B cell (primary cell): ENCODE data around the gene ELMO1. TPM values are rescaled to one million over a fixed set of nuclear protein-coding genes. Genes with fewer than 3 reads are reported as not detected.
A peak's percentile ranks its signal among the peaks of the same experiment; 100 is the strongest.

Experiments used
- ATAC-seq: fragments of 200-7000 bp; cut with Tn5 transposase; one replicate; pipeline ENCODE4 v1.10.0; 2021; ENCODE audit warnings: low read depth, mild to moderate bottlenecking, moderate number of reproducible peaks, moderate library complexity
- CTCF ChIA-PET: fragments of 350-600 bp; sonication (Branson Sonifier 250); formaldehyde crosslinking; loops from one replicate; lab custom pipeline; 2021; ENCODE audit warnings: antibody characterized with exemption, inconsistent platforms; lab: Charles Lee
- POLR2A ChIA-PET: fragments of 350-600 bp; sonication (Branson Sonifier 250); formaldehyde crosslinking; loops from one replicate; lab custom pipeline; 2021; ENCODE audit warnings: antibody characterized with exemption; lab: Charles Lee
- DNase-seq: peaks from one replicate; pipeline ENCODE4 v3.0.0; 2013
- H2AFZ ChIP-seq: 2 replicates; pipeline ENCODE4 v1.6.1; 2012; ENCODE audit warnings: mild to moderate bottlenecking, low read depth, low read length; ENCODE audit not compliant: insufficient read depth, poor library complexity, severe bottlenecking
- H3K27ac ChIP-seq, 2 donors: 1 replicate in 1 of 2; 2 replicates in 1 of 2; pipeline ENCODE4 v1.5.1; 2012 to 2013; ENCODE audit warnings: low read length in 2 of 2, mild to moderate bottlenecking in 2 of 2, moderate library complexity in 1 of 2
- H3K27me3 ChIP-seq, 4 experiments: fragments of 200-600 bp in 1 of 4; sonication (generic) in 1 of 4; replicated peaks in 1 of 4; 1 replicate in 2 of 4; 2 replicates in 2 of 4; pipeline versions ENCODE4 v1.6.1 to v1.7.0; 2013 to 2016; ENCODE audit warnings: low read length in 3 of 4, mild to moderate bottlenecking in 2 of 4, mixed read lengths in 1 of 4, moderate library complexity in 1 of 4; ENCODE audit not compliant: insufficient read depth in 4 of 4, control insufficient read depth in 3 of 4; ENCODE audit errors: control extremely low read depth in 1 of 4
- H3K36me3 ChIP-seq, 2 experiments: replicated peaks in 1 of 2; 1 replicate in 1 of 2; 2 replicates in 1 of 2; pipeline versions ENCODE4 v1.6.1 to v1.7.1; 2013; ENCODE audit warnings: low read length in 1 of 2; ENCODE audit not compliant: insufficient read depth in 2 of 2, control insufficient read depth in 1 of 2; ENCODE audit errors: control extremely low read depth in 1 of 2, extremely low read depth in 1 of 2
- H3K4me1 ChIP-seq, 2 donors: fragments of 200-600 bp in 1 of 2; sonication (generic) in 1 of 2; 1 replicate in 1 of 2; 2 replicates in 1 of 2; pipeline versions ENCODE4 v1.5.1 to v1.6.1; 2013 to 2017; ENCODE audit warnings: low read length in 2 of 2; ENCODE audit not compliant: control insufficient read depth in 2 of 2, insufficient read depth in 2 of 2
- H3K4me2 ChIP-seq: replicated peaks from 2 replicates; pipeline ENCODE3; 2012; ENCODE audit warnings: mild to moderate bottlenecking, low read depth, low read length; ENCODE audit not compliant: poor library complexity, severe bottlenecking
- H3K4me3 ChIP-seq, 5 experiments: fragments of 200-600 bp in 1 of 5; sonication (generic) in 1 of 5; 1 replicate in 3 of 5; 2 replicates in 2 of 5; pipeline versions ENCODE4 v1.5.1 to v1.7.0; 2011 to 2016; ENCODE audit warnings: low read length in 4 of 5, mild to moderate bottlenecking in 4 of 5, low read depth in 2 of 5, control low read depth in 1 of 5, moderate library complexity in 1 of 5; ENCODE audit not compliant: insufficient read depth in 1 of 5; ENCODE audit errors: control extremely low read depth in 1 of 5, extremely low read depth in 1 of 5
- H3K79me2 ChIP-seq: fragments of 200-600 bp; sonication (generic); one replicate; pipeline ENCODE4 v1.6.0; 2016; ENCODE audit warnings: low read length; ENCODE audit not compliant: control insufficient read depth, insufficient read depth
- H3K9ac ChIP-seq: fragments of 200-600 bp; sonication (generic); 2 replicates; pipeline ENCODE4 v1.6.1; 2017; ENCODE audit warnings: mild to moderate bottlenecking, low read length, moderate library complexity
- H3K9me3 ChIP-seq, 3 donors: one replicate each; pipeline versions ENCODE4 v1.6.1 to v1.7.1; 2013; ENCODE audit warnings: low read length in 2 of 3; ENCODE audit not compliant: control insufficient read depth in 2 of 3, insufficient read depth in 1 of 3; ENCODE audit errors: control extremely low read depth in 1 of 3
- H4K20me1 ChIP-seq: 2 replicates; pipeline ENCODE4 v1.6.0; 2012; ENCODE audit warnings: mild to moderate bottlenecking, low read length; ENCODE audit not compliant: insufficient read depth, control insufficient read depth, poor library complexity, severe bottlenecking
- H3K27ac Mint-ChIP-seq: one replicate; pipeline ENCODE4 v1.8.0; 2021; ENCODE audit warnings: mixed read lengths
- H3K27me3 Mint-ChIP-seq: one replicate; pipeline ENCODE4 v1.8.0; 2021; ENCODE audit warnings: mixed read lengths
- H3K4me1 Mint-ChIP-seq: one replicate; pipeline ENCODE4 v1.8.0; 2021; ENCODE audit warnings: mixed read lengths
- H3K4me3 Mint-ChIP-seq: one replicate; pipeline ENCODE4 v1.8.0; 2021; ENCODE audit warnings: mixed read lengths
- H3K9me3 Mint-ChIP-seq: one replicate; pipeline ENCODE4 v1.8.0; 2022; ENCODE audit warnings: mixed read lengths; ENCODE audit not compliant: insufficient read depth
- CTCF ChIP-seq: fragments of 200-600 bp; IDR thresholded peaks from one replicate; pipeline ENCODE4 v1.8.0; 2022; ENCODE audit warnings: antibody characterized with exemption, mild to moderate bottlenecking
- EZH2 ChIP-seq: IDR thresholded peaks from 2 replicates; pipeline ENCODE4 v1.6.1; 2012; ENCODE audit warnings: borderline replicate concordance, low read depth, mild to moderate bottlenecking, moderate library complexity, low read length; ENCODE audit not compliant: insufficient read depth, poor library complexity, severe bottlenecking
- WGBS: methylation state at CpG from one replicate; pipeline ENCODE4 v1.1.5; 2013; ENCODE audit warnings: missing lambda C conversion rate; ENCODE audit not compliant: insufficient coverage; 5-methylcytosine and 5-hydroxymethylcytosine counted together
- intact Hi-C: fragments of 100-400 bp; cut with micrococcal nuclease; formaldehyde crosslinking; loops from one replicate; pipeline ENCODE4 v1.10.0; 2022
- polyA plus RNA-seq: library from polyadenylated mRNA; depleted of rRNA; stranded (reverse); fragments of >200 nt; gene quantifications from 2 replicates; pipeline ENCODE4 v1.2.3, GENCODE V29; 2012
- total RNA-seq, 2 donors: library from RNA; stranded (reverse); fragments of 120-200 nt in 1 of 2; gene quantifications; 1 replicate in 1 of 2; 2 replicates in 1 of 2; pipeline versions ENCODE4 v1.2.3 to v1.2.4, GENCODE V29; 2013 to 2022

The ELMO1 gene
- total and polyA plus RNA-seq, 2 donors (not counting 1 experiment from before 2014, with no cell fraction given): 44.7 to 177 TPM

GRCh38 chr7:37262181-37262580 lies 186.5 kb downstream of the ELMO1 start:
- TF ChIP-seq EZH2 (no peak), CTCF (no peak)
- Mint-ChIP-seq H3K9me3 (no peaks in the 10 kb centered on the region), H3K4me3 (no peak overlapping the region), H3K27me3 (no peaks in the 10 kb centered on the region), H3K27ac (no peak overlapping the region), H3K4me1 (peaks cover 38% of the 10 kb centered on the region)
- Histone ChIP-seq H4K20me1 (peaks cover 24% of the 10 kb centered on the region), H3K4me2 (no peak overlapping the region), H3K27ac (no peak overlapping the region), H3K27me3 (no peaks in the 10 kb centered on the region), H3K9me3 (no peaks in the 10 kb centered on the region), H3K4me1 (peaks cover 24 to 28% of the 10 kb centered on the region in 2 donors), H3K9ac (no peak overlapping the region), H2AFZ (no peak overlapping the region), H3K36me3 (peaks cover 0 to 17% of the 10 kb centered on the region in 2 experiments), H3K4me3 (no peak overlapping the region), H3K79me2 (peaks cover 42% of the 10 kb centered on the region)
- intact Hi-C loops: no loop called here
- no peak for ATAC-seq
- WGBS: no CpG with 5 or more reads among the region's 1 CpG
- POLR2A ChIA-PET: no interaction called here
- CTCF ChIA-PET: interaction anchor here (0.9 to 1.5 kb wide), 2 partner anchors 91 to 95 kb away, joined by 3 to 5 read pairs; no protein-coding TSS in a partner anchor
- DNase-seq: no peak

- Histone ChIP-seq H3K9me3 (no peaks in the 10 kb centered on the region), H3K9ac (peak overlapping the region; percentile 10), H3K4me3 (no peak overlapping the region), H3K36me3 (peaks cover 4 to 38% of the 10 kb centered on the region in 2 experiments), H3K79me2 (peaks cover 31% of the 10 kb centered on the region), H2AFZ (no peak overlapping the region), H3K4me2 (peak overlapping the region; percentile 26), H3K27me3 (no peaks in the 10 kb centered on the region), H3K4me1 (peaks cover 10 to 16% of the 10 kb centered on the region in 2 donors), H4K20me1 (peaks cover 9% of the 10 kb centered on the region), H3K27ac (peak overlapping the region in 1 of 2 donors; percentile 21)
- ChIA-PET CTCF (interaction anchor here (1.0 to 1.8 kb wide), 4 partner anchors 23 to 94 kb away, joined by 3 to 5 read pairs (median 4); no protein-coding TSS in a partner anchor), POLR2A (no interaction called here)
- no peak for ATAC-seq
- TF ChIP-seq CTCF (no peak), EZH2 (no peak)
- intact Hi-C loops: no loop called here
- Mint-ChIP-seq H3K4me3 (peak overlapping the region; percentile 44), H3K27ac (peak overlapping the region; percentile 33), H3K9me3 (no peaks in the 10 kb centered on the region), H3K4me1 (peaks cover 17% of the 10 kb centered on the region), H3K27me3 (no peaks in the 10 kb centered on the region)
- 46% methylated on average over 6 of the region's 11 CpGs for WGBS
- peak; percentile 12 for DNase-seq
These were observed 189.3 kb downstream of the ELMO1 start for GRCh38 chr7:37259319-37259821.
